HG02588 (cell line): ENCODE measurements around the gene MAP4K5.
"Not testable (repeated sequence)": the region's sequence is repeated elsewhere in the genome, so short reads cannot be mapped to it uniquely, and the experiment has no call there.

Experiments
- ATAC-seq: cut with Tn5 transposase; IDR thresholded peaks from one replicate; pipeline ENCODE4 v1.9.1; 2021; ENCODE audit warnings: mild to moderate bottlenecking, moderate library complexity; ENCODE audit not compliant: unreplicated experiment

MAP4K5 gene

DNA sequence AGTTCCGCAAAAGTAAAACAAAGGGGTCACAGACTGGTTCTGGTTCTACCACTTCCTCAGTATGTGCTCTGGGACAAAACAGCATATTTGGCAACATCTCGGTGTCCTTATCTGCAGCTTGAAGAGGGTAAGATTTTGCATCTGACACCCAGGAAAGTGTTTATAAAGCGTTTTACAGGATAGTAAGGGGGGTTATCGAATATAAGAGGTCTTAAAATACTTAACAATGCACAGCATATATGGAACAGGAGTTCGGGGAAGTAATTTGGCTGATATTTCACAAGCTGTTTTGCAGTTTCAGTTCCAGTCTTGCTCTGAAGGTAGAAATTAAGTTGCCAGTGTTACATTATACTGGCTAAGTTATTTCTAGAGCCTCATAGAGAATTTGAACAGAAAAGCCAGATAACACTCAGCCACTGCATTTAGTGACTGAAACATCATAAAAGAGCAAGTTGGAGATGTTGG lies 904 bp upstream of the MAP4K5 start:
- ATAC-seq, result peak; percentile 4

DNA sequence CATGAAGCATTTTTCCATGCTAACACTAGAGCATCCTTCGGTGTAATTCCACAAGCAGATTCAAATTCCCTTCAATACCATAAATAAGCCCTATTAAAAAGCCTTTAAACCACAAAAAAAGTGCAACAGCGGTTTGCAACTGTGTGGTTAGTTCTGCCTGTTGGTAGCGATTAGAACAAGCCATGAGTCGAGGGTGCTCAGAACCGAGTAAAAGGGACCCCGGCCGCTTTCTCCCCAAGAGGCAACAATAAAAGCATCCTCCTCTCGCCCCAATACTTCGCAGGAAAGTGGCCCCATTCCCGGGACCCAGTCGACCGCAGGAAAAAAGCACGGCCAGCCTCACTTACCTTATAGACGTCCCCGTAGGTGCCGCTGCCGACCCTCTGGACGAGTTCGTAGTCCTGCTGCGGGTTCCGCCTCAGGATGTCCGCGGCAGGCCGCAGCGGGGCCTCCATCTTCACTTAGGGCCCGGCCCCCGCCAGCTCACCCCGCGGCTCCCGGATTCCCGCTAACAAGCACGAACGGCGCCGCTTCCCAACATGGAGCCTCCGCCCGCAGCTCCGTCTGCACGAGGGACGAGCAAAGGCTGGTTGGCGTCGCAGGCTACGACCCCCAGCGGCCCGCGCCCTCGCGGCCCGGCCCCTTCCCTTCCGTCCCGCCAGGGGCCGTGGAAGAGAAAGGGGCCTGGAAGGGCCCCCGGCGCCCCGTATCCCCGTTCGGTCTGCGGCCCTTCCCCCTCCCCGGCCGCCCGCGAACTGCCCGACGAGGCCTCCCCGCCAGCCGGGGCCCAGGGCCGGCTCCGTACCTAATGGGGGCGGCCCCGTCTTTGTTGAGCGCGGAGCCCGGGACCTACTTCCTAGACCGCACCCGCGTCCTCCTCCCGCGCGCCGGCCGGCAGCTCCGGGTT lies 521 bp downstream of the MAP4K5 start:
- ATAC-seq, result peak; percentile 19

DNA sequence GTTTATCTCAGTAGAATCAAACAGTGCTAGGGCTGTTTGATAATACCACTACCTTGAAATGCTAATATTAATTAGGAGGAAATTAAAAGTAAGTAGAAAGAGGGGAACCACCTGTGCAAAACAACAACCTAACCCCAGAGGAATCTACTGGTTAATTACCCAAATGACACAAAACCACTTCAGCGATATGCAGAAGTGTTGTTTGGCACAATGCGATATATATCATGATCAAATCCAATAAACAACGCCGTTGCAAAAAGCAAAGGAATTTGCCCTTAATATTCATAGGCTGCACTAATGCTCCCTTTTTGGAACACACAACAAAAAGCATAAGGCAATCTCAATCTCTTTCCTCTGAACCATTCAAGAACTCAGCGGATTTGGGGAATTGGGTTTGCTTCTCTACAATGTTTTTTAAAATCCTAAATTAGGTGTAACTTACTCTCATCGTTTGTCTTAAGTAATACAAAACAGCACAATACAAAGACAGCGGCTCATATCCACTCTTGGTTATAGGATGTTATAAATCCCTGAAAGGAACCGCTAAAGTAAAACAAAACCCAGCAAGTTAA lies 1.5 kb downstream of the MAP4K5 start:
- ATAC-seq, result no peak

DNA sequence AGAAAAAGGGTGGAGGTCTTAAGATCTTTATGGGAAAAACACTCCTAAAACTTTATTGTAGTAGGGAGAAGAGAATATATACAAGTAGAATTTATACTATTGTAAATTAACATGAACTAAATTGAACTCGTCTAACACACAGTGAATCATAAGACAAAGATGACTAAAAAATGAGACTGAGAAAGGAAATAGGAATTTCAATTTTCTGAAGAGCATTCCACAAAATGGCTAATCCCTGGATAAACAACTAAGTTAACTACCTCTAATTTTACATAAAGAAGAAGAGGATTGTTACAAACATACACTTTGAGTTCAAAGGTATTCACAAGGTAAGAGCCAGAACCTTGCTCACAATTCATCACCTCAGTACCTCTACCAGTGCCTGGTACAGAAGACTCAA lies 2.0 kb downstream of the MAP4K5 start:
- ATAC-seq, result no peak

DNA sequence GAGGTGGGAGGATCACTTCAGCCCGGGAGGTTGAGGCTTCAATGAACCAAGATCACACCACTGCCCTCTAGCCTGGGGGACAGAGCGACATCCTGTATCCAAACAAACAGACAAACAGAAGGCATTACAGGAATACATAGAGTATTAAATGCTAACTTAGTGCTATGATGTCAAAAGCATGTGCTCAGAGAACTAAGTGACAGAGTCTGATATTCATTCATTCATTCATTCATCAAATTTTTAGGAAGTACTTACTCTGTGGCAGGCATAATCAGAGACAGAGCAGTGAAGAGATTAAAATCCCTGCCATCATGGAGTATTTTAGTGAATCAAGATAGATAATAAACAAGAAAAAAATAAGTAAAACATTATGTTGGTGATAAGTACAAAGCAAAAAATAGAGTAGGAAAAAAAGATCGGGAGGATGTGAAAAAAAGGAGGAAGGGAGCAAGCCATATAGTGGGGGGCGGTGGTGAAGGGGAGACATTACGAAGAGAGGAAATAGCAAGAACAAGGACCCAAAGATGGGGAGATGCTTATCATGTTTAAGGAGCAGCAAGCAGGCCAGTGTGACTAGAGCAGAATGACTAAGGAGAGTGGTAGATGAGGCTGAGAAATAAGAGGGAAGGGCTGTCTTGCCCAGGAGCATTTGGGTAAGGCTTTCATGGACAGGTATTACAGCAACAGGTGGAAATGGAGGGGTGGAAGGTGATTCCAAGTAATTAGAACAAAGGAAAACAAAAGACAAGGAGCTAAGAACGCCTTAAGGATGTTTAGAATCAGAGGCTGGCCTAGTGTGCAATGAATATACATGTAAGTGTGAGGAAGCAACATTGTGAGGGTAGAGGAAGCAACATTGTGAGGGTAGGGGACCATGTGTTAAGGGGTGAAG lies 2.8 kb downstream of the MAP4K5 start:
- no peak for ATAC-seq

DNA sequence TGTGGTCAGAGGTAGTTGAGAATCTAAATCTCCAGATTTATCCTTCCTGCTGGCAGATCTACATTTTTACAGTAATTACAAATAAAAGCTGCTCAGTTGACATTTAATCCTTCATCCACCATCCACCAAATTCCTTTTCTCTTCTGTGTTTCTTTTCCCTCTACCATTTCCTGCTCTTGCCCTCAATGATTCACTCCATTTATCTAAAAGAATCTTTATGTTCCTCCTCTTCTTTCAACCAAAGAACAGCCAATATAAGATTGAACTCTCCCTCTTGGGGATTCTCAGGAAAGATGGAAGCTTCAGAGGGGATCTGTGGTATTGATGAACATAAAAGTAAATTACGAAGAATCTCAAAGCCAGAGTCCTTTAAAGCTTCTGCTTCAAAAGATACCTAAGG lies 4.4 kb downstream of the MAP4K5 start:
- no peak for ATAC-seq

DNA sequence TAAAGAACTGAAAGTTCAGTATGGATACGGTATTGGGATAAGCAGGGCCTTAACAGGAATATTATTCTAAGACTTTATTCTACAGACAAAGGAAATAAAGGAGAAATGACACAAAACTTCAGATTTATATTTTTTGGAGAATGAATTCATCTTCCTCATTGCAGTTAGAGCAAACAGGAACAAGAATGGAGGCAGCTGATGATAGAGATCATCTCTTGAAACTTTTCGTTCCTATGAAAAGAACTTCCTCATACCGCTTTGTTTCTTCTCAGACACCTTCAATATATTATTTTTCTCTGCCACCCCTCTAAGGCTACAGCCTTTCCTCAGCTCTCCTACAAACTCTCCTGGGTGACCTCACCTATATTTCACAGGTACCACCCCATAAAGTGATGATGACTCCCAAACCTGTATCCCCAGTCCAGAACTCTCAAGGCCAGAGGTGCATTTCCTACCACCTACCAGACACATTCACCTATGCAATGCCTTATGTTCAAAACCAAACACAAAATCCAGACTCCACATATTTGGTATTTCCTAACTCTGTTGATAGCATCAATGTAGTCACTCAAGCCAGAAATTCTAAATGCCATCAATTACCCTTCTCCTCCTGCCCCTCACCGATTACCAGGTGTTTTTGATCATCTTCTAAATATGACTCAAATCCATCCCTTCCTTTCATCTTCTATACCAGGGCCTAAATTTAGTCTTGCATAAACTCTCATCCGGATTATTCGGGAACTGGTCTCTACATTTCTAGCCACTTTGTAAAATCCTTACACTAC lies 7.4 kb downstream of the MAP4K5 start:
- ATAC-seq, result no peak

DNA sequence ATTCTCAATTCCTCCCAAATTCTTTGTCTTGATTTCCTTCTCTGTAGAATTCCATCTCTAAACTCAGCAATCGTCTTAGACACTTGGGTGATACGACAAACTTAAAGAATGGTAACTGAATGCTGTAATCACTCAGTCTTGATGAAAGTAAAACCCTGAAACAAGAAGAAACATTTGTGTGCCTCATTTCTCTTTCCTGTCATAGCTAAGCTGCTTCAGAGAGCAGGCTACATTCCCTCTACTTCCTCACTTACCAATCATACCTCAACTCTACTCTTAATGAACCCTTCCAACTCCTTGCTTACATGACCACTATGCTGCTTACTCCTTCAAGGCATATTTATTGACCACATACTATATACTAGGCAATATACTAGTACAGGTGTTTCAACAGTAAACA lies 8.3 kb downstream of the MAP4K5 start:
- ATAC-seq, result peak; percentile 34

DNA sequence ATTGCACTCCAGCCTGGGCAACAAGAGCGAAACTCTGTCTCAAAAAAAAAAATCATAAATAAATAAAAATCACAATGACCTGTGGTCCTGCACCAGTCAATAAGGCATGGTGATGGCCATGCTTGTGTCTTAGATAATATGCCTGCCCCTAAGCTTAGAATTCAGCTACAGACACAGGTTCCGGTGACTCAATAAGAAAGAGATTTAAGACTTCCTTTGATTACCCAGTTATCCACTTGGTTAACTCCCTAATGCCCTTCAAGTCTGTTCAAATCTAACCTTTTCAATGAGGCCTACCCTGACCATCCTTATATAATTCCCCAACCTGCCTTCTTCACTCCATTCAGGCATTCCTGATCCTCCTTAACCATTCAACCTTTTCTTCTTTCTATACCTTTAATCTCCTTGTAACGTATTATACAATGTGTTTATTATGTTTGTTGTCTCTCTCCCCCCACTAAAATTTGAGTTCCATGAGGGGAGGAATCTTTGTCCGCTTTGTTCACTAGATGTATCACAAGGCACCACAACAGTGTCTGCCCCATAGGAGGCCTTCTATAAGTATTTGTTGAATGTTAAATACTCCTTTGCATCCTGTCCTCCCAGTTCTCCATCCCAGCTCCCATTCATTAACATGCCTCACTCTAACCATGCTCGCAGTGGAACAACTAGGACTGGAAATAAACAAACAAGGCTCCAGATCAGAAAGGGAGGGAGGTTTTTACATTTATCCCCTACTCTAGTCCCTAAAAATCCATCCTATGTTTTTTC lies 8.9 kb downstream of the MAP4K5 start:
- ATAC-seq, result no peak

DNA sequence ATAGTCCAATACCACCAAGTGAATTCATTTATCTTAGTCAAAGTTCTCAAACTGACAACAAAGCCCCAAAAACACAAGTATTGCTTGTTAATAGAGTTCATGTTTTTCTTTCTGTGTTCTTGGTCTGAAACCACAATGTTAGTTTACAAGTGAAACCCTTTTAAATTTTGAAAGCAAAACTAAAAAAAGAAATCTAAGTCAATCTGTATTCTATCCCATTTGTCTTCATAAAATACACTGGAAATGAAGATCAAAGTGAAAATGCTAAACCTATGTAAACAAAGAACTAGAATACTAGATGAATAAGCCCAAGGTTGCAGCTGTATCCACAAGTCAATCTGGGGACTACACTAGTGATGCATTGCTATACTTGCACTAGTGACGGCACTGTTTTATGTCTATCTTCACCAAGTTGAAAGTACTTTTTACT lies 10.4 kb downstream of the MAP4K5 start:
- ATAC-seq, result peak; percentile 42

DNA sequence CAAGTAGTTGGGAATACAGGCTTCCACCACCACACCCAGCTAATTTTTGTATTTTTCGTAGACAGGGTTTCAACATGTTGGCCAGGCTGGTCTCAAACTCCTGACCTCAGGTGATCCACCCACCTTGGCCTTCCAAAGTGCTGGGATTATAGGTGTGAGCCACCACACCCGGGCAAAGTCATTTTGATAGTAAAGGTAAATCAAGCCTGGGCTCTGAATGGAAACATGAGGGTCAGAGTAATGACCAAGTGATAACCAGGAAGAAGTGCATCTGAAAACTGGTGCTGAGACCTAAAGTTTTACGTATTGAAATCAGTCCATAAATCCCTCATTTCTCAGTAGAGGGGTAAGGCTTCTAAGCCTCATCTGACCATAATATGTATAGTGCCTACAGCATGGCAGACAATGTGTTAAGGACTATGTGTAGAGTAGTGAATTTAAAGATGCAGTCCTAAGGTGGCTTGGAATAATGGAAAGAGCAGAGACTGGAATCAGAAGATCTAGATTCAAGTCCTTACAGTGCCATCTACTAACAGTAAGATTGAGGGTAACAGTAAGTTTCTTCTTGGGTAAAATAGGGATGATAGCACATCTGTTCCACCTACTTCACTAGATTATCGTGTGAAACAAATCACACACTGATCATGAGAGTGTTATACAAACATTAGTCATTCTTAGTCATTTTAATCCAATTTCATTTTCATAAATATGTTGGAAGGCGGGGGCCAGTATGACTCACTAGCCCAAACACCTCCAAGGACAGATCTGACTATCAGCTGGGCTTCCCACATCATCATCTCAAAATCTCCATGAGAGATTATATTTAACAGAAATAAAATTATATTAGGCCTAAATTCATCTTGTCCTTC lies 11.2 kb downstream of the MAP4K5 start:
- ATAC-seq, result peak; percentile 70

DNA sequence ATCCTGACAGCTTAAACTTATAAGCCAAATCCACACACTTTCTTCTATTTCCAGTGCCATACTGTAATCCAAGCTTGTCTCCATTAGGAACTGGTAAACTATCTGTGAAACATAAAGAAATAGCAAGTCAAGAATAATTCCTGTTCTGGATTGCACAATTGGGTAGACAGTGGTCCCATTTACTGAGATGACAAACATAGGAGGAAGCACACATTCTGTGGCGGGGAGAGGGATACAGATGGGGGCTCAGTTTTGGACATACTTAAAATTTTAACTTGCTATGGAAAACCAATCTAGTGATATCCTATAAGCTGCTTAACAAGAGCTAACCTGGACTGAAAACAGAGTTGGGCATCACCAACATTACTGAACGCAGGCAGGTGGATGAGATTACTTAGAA lies 16.3 kb downstream of the MAP4K5 start:
- no peak for ATAC-seq

DNA sequence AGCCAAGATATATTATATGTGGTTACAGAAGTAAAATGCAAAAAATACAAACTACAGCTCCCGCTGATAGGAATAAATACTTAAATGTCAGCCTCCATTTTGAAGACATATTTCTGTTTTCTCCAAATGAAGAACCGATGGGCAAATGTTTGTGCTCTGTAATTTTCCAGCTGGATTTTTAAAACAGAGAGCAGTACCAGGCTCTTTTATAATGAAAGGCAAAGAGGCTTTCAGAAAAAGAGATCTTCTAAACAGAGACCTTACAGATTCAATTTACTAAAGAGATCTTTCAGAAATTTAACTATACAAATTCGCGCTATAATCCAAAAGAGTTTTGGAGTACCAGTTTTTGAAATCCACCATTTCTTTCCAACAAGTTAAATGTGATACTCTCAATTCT lies 19.9 kb downstream of the MAP4K5 start:
- no peak for ATAC-seq

DNA sequence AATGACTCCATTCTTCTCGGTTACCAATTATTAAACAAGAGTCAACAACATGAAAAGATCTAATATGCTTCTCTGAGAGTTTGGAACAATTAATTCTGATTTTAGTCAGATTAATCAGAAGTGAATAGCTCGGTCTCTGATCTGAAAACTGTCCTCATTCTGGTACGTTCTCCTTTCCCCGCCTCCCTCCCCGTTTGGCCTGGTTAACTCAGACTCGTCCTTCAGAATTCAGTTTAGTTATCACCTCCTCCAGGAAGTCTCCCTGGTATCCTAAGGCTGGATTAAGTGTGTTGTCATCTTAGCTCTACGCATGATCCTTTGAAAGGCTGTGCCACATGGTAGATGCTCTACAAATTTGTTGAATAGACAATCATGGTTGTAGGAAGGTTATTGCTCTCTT lies 22.2 kb downstream of the MAP4K5 start:
- no peak for ATAC-seq

DNA sequence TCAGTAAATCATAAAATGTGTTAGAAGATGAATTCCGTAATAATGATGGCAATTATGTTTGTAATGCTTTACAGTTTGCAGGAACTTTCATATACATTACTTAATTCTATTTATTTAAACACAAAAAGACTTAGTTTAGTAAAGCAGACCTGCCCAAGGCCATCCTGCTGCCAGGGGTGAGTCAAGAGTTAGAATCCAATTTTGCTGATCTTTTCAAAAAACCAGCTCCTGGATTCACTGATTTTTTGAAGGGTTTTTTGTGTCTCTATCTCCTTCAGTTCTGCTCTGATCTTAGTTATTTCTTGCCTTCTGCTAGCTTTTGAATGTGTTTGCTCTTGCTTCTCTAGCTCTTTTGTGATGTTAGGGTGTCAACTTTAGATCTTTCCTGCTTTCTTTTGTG lies 25.3 kb downstream of the MAP4K5 start:
- not testable (repeated sequence) for ATAC-seq

DNA sequence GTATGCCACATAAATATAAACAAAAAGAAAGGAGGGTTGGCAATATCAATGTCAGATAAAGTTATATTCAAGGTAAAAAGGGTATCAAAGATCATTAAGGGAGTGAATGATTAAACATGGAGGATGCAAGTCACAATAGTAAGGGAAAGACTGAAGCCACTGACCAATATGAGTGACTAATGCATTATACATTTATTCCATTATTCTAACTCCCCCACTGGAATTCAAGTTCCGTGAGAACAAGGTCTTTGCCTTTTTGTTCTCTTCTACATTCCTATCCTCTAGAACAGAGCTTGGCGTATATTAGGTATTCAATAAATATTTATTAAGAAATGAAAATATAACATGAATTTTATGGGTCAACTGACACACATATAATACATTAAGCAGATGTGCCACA lies 30.7 kb downstream of the MAP4K5 start:
- ATAC-seq, result no peak

DNA sequence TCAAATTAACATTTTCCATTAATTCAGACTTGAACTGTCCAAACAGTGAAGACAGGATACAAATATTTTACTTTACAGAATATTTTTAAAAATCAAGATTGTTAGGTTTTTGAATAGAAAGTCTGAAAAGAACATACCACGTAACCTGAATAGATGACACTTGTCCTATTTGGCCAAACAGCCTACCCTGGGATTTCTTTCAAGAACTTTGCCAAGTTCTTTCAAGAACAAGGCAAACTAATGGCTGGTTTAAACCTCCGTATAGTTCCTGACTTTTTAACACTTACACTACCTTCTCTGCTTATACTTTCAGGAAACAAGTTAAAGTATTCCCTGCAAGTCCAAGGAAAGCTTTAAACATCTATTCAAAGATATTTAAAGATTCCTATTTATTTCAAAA lies 35.0 kb downstream of the MAP4K5 start:
- no peak for ATAC-seq

DNA sequence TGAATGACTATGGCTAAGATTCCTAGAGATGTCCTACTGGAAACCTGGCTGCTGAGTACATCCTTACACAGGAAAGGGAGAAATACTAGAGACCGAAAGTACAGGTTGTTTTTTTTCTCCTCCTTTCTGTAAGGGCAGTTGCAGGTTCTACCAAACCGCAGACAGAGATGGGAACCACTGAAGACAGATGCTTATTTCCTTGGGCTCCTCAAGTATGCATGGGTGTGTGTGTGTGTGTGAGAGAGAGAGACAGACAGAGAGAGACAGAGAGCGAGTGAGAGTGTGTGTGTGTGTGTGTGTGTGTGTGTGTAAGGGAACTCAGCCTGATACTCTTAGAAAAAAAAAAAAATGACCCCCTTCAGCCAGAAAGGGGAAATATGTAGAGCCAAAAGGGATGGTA lies 42.5 kb downstream of the MAP4K5 start:
- no peak for ATAC-seq

DNA sequence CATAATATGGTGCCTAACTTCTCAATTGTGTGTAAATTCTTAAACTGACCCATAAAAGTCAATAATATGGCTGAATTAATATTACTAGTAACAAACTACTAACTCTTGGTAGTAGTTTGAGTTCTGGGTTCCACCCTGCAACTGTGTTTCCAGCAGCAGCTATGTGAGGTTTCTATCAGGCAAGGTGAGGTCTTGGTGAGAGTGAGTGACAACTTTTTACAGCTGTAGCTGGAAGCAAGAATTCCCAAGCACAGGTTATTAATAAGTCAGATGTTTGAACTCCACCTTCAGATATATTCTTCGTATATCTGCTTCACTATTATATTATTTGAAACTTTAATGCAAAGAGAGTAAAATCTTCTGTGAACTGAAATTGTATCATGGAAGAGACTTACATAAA lies 43.8 kb downstream of the MAP4K5 start:
- no peak for ATAC-seq
